NAMALWA (cell line): ENCODE data around the gene RAB44.
"Not testable (repeated sequence)": the region's sequence is repeated elsewhere in the genome, so short reads cannot be mapped to it uniquely, and the experiment has no call there.

Experiments used
- DNase-seq: peaks from one replicate; pipeline ENCODE4 v3.0.0-alpha.2; 2015; ENCODE audit warnings: low spot score

The RAB44 gene

GRCh38 chr6:36686668-36687513 is 10.7 kb upstream of the RAB44 start:
- DNase-seq = no peak

- no peak for DNase-seq
Measured at GRCh38 chr6:36688063-36688738, 9.4 kb upstream of the RAB44 start.

GRCh38 chr6:36688739-36689075 is 8.9 kb upstream of the RAB44 start:
- no peak for DNase-seq

GRCh38 chr6:36691011-36691410 is 6.6 kb upstream of the RAB44 start:
- no peak for DNase-seq

- DNase-seq = no peak
Measured at GRCh38 chr6:36691612-36692011, 6.0 kb upstream of the RAB44 start.

GRCh38 chr6:36692220-36692619 is 5.4 kb upstream of the RAB44 start:
- peak; percentile 74 for DNase-seq

GRCh38 chr6:36692861-36693702 is 4.5 kb upstream of the RAB44 start:
- no peak for DNase-seq

- DNase-seq = no peak
Measured at GRCh38 chr6:36694616-36695015, 3.0 kb upstream of the RAB44 start.

- no peak for DNase-seq
Measured at GRCh38 chr6:36695414-36695813, 2.2 kb upstream of the RAB44 start.

- no peak for DNase-seq
Measured at GRCh38 chr6:36698196-36698595, 570 bp downstream of the RAB44 start.

- DNase-seq = no peak
Measured at GRCh38 chr6:36698871-36699271, 1.2 kb downstream of the RAB44 start.

- DNase-seq = no peak
Measured at GRCh38 chr6:36699348-36699747, 1.7 kb downstream of the RAB44 start.

- no peak for DNase-seq
Measured at GRCh38 chr6:36700071-36700812, 2.6 kb downstream of the RAB44 start.

- DNase-seq = no peak
Measured at GRCh38 chr6:36700831-36701230, 3.2 kb downstream of the RAB44 start.

GRCh38 chr6:36701401-36701991 is 3.9 kb downstream of the RAB44 start:
- DNase-seq = no peak

GRCh38 chr6:36702656-36703055 is 5.0 kb downstream of the RAB44 start:
- no peak for DNase-seq

GRCh38 chr6:36703081-36703606 is 5.5 kb downstream of the RAB44 start:
- no peak for DNase-seq

- no peak for DNase-seq
Measured at GRCh38 chr6:36703982-36704381, 6.4 kb downstream of the RAB44 start.

GRCh38 chr6:36704961-36705577 is 7.4 kb downstream of the RAB44 start:
- DNase-seq = not testable (repeated sequence)

GRCh38 chr6:36706339-36706738 is 8.7 kb downstream of the RAB44 start:
- no peak for DNase-seq

GRCh38 chr6:36712816-36713215 is 15.2 kb downstream of the RAB44 start:
- no peak for DNase-seq
